Endothelial cell of umbilical vein (primary cell): ENCODE results near the gene KAT2B. TPM values are rescaled to one million over a fixed set of nuclear protein-coding genes. Genes with fewer than 3 reads are reported as not detected.

Experiments
- Bru-seq: library from RNA; stranded (reverse); fragments of 400-500 nt; gene quantifications from one replicate; lab custom pipeline; 2021; lab: Mats Ljungman, UMichigan
- BruChase-seq, 2 experiments: library from RNA; stranded (reverse); fragments of 400-500 nt; gene quantifications; one replicate each; lab custom pipeline; 2021; lab: Mats Ljungman, UMichigan
- BruUV-seq: library from RNA; stranded (reverse); fragments of 400-500 nt; replicated peaks from 2 replicates; lab custom pipeline; 2021; lab: Mats Ljungman, UMichigan
- CTCF ChIA-PET: fragments of 300-600, 350-600 bp; sonication (Branson Sonifier 250); formaldehyde crosslinking; loops from one replicate; lab custom pipeline; 2021; ENCODE audit warnings: antibody characterized with exemption, inconsistent platforms; lab: Charles Lee
- POLR2A ChIA-PET: fragments of 300-600, 350-600 bp; sonication (Branson Sonifier 250); formaldehyde crosslinking; loops from one replicate; lab custom pipeline; 2021; ENCODE audit warnings: antibody characterized with exemption, inconsistent platforms; lab: Charles Lee
- DNase-seq: peaks from one replicate; pipeline ENCODE4 v3.0.0-alpha.2; 2011; ENCODE audit warnings: low read depth, low spot score
- FAIRE-seq: peaks from 2 replicates; lab custom pipeline; 2011; peaks lifted over from hg19 to GRCh38; lab: Jason Lieb, UNC
- H2AFZ ChIP-seq: 2 replicates; pipeline ENCODE4 v1.6.0; 2012; ENCODE audit warnings: low read depth, low read length, control low read depth, inconsistent platforms
- H3K27ac ChIP-seq: 2 replicates; pipeline ENCODE4 v1.5.1; 2011; ENCODE audit warnings: low read depth, mild to moderate bottlenecking, control low read depth, low read length, moderate library complexity; ENCODE audit not compliant: insufficient read depth
- H3K27me3 ChIP-seq, 2 experiments: 2 replicates each; pipeline versions ENCODE4 v1.6.0 to v1.6.1; 2011; ENCODE audit warnings: low read length in 2 of 2, mixed read lengths in 1 of 2; ENCODE audit not compliant: control insufficient read depth in 2 of 2, insufficient read depth in 2 of 2
- H3K36me3 ChIP-seq, 2 experiments: 2 replicates in 1 of 2; 3 replicates in 1 of 2; pipeline ENCODE4 v1.5.1; 2011; ENCODE audit warnings: low read length in 2 of 2, mild to moderate bottlenecking in 1 of 2, moderate library complexity in 1 of 2; ENCODE audit not compliant: control insufficient read depth in 2 of 2, insufficient read depth in 2 of 2; ENCODE audit errors: extremely low read depth in 1 of 2
- H3K4me1 ChIP-seq: 3 replicates; pipeline ENCODE4 v1.5.1; 2011; ENCODE audit warnings: mild to moderate bottlenecking, low read length; ENCODE audit not compliant: control insufficient read depth, insufficient read depth; ENCODE audit errors: extremely low read depth
- H3K4me2 ChIP-seq: 2 replicates; pipeline ENCODE4 v1.6.1; 2011; ENCODE audit warnings: low read length, control low read depth, mixed read lengths; ENCODE audit not compliant: insufficient read depth
- H3K4me3 ChIP-seq, 3 experiments: fragments of 200-600 bp in 1 of 3; sonication (generic), shearing (Covaris generic) in 1 of 3; replicated peaks in 1 of 3; 2 replicates each; pipeline ENCODE4 v1.5.1; 2011 to 2016; ENCODE audit warnings: control low read depth in 3 of 3, low read length in 3 of 3, mild to moderate bottlenecking in 2 of 3, inconsistent platforms in 1 of 3, low read depth in 1 of 3, moderate library complexity in 1 of 3; ENCODE audit not compliant: insufficient read depth in 1 of 3
- H3K79me2 ChIP-seq: 2 replicates; pipeline ENCODE4 v1.6.0; 2012; ENCODE audit warnings: low read length, inconsistent platforms; ENCODE audit not compliant: control insufficient read depth, insufficient read depth
- H3K9ac ChIP-seq: replicated peaks from 2 replicates; pipeline ENCODE3; 2011; ENCODE audit warnings: low read length, control low read depth; ENCODE audit not compliant: insufficient read depth; ENCODE audit errors: extremely low read depth
- H3K9me1 ChIP-seq: replicated peaks from 3 replicates; pipeline ENCODE4 v1.6.0; 2011; ENCODE audit warnings: mild to moderate bottlenecking, low read length; ENCODE audit not compliant: control insufficient read depth, insufficient read depth; ENCODE audit errors: extremely low read depth
- H3K9me3 ChIP-seq: replicated peaks from 2 replicates; pipeline ENCODE4 v1.5.1; 2012; ENCODE audit warnings: low read length, inconsistent platforms; ENCODE audit not compliant: control insufficient read depth, insufficient read depth
- H4K20me1 ChIP-seq: replicated peaks from 2 replicates; pipeline ENCODE3; 2011; ENCODE audit warnings: mild to moderate bottlenecking, low read length; ENCODE audit not compliant: control insufficient read depth, insufficient read depth; ENCODE audit errors: extremely low read depth
- CTCF ChIP-seq, 2 donors: IDR thresholded peaks; 1 replicate in 1 of 2; 2 replicates in 1 of 2; pipeline ENCODE4 v1.5.1; 2011; ENCODE audit warnings: low read length in 2 of 2, mild to moderate bottlenecking in 2 of 2, moderate library complexity in 2 of 2, control low read depth in 1 of 2, inconsistent platforms in 1 of 2, low read depth in 1 of 2; ENCODE audit not compliant: insufficient read depth in 1 of 2; ENCODE audit errors: extremely low read depth in 1 of 2
- FOS ChIP-seq: IDR thresholded peaks from 2 replicates; pipeline ENCODE4 v1.6.1; 2011; ENCODE audit warnings: mild to moderate bottlenecking, low read length, moderate library complexity, borderline replicate concordance; ENCODE audit not compliant: insufficient read depth
- GATA2 ChIP-seq: IDR thresholded peaks from 2 replicates; pipeline ENCODE4 v1.7.0; 2011; ENCODE audit warnings: low read depth, mild to moderate bottlenecking, moderate library complexity, mixed read lengths, low read length; ENCODE audit not compliant: insufficient read length, insufficient read depth
- MYC ChIP-seq: IDR thresholded peaks from one replicate; pipeline ENCODE4 v1.6.1; 2011; ENCODE audit warnings: mild to moderate bottlenecking, low read depth, low read length
- POLR2A ChIP-seq: IDR thresholded peaks from 2 replicates; pipeline ENCODE4 v1.6.1; 2012; ENCODE audit warnings: low read depth, mild to moderate bottlenecking, control low read depth, low read length
- POLR2AphosphoS5 ChIP-seq: IDR thresholded peaks from 2 replicates; pipeline ENCODE4 v1.6.1; 2012; ENCODE audit warnings: low read depth, mild to moderate bottlenecking, control low read depth, low read length, moderate library complexity; ENCODE audit not compliant: insufficient read depth
- dilution Hi-C: fragments of 300-500 bp; cut with MboI; formaldehyde crosslinking; loops from one replicate; pipeline ENCODE4 v1.15.0; 2019; ENCODE audit warnings: low sequenced_read_pairs; ENCODE audit not compliant: extremely low pct_ligation_motif_present
- intact Hi-C: fragments of 100-400 bp; cut with micrococcal nuclease; formaldehyde crosslinking; loops from one replicate; pipeline ENCODE4 v1.10.0; 2022
- long read RNA-seq: library from polyadenylated mRNA; stranded (forward); transcript quantifications from one replicate; pipeline ENCODE4 v2.0.0, GENCODE V29; 2021
- polyA minus RNA-seq, 3 experiments: library from RNA; depleted of rRNA, polyadenylated mRNA; stranded (reverse); fragments of >200 nt; gene quantifications; 1 replicate in 1 of 3; 2 replicates in 2 of 3; pipeline ENCODE4 v1.2.3, GENCODE V29; 2011
- polyA plus RNA-seq, 4 experiments: library from polyadenylated mRNA; depleted of rRNA in 3 of 4; stranded (reverse) in 3 of 4; unstranded in 1 of 4; fragments of >200 nt; gene quantifications; 2 replicates each; pipeline versions ENCODE4 v1.2.1 to v1.2.3, GENCODE V29; 2011 to 2012; ENCODE audit warnings: missing spikeins in 1 of 4
- total RNA-seq: library from RNA; stranded (reverse); gene quantifications from 2 replicates; pipeline ENCODE4 v1.2.3, GENCODE V29; 2021

KAT2B gene
- total RNA-seq (9.7 and 11.0 TPM in 2 replicates), polyA plus RNA-seq (1.9 and 2.6 TPM in 2 replicates), polyA minus RNA-seq (2.7 and 9.6 TPM in 2 replicates), Bru-seq, nascent RNA (percentile 61 among the genes with signal in this experiment), BruChase-seq, experiment 1, labeled RNA remaining after a 6-hour chase (percentile 61 among the genes with signal in this experiment), BruChase-seq, experiment 2, labeled RNA remaining after a 2-hour chase (percentile 58 among the genes with signal in this experiment)
- 2.5 and 2.9 TPM in 2 replicates for polyA plus RNA-seq (2011; cell fraction: cytosol; rRNA removed)
- polyA plus RNA-seq (2011; cell fraction: nucleus; rRNA removed): 9.0 and 9.8 TPM in 2 replicates
- 4.0 and 4.2 TPM in 2 replicates for polyA plus RNA-seq (2012)
- 3.6 TPM for polyA minus RNA-seq (2011; cell fraction: cytosol; rRNA and poly(A)+ RNA removed)
- polyA minus RNA-seq (2011; cell fraction: nucleus; rRNA and poly(A)+ RNA removed): 11.3 and 11.6 TPM in 2 replicates
- long read RNA-seq, full-length matches to known transcripts: 3 of 8 reads
- long read RNA-seq, partial matches to known transcripts: 0 of 8 reads
- long read RNA-seq, other reads (novel, unspliced or antisense): 5 of 8 reads

- BruUV-seq: no TSS peak
- dilution Hi-C loops (no loop called here), intact Hi-C loops (loop anchor here (1.0 to 5.0 kb wide), 7 partner anchors 17 to 217 kb away; partner anchors contain the start of genes RAB5A and SGO1)
- peak within 1 kb of the TSS; percentile 55 to 95 (median 94) for H3K4me3 ChIP-seq
- FAIRE-seq: no peak
- TF ChIP-seq GATA2 (no peak), POLR2A (no peak), MYC (no peak), CTCF (IDR thresholded peaks at IDR 0.05; ENCODE audit: extremely low read depth in 1 of 2, insufficient read depth in 1 of 2, low read depth in 1 of 2, low read length in 2 of 2) (peak; percentile 35 to 77), POLR2AphosphoS5 (peak; percentile 36), FOS (no peak)
- ChIA-PET CTCF (interaction anchor here (0.6 to 1.8 kb wide), 6 partner anchors 12 to 154 kb away, joined by 3 to 11 read pairs (median 4); no protein-coding TSS in a partner anchor), POLR2A (interaction anchor here (0.5 kb wide), 1 partner anchor 217 kb away, joined by 3 read pairs; no protein-coding TSS in a partner anchor)
- no peaks in the 10 kb centered on the region for H3K9me3 ChIP-seq
- H3K9ac ChIP-seq: peak within 1 kb of the TSS; percentile 71
- no peaks in the 10 kb centered on the region for H3K79me2 ChIP-seq
- H3K27ac ChIP-seq: peak within 1 kb of the TSS; percentile 42
- peak; percentile 79 for DNase-seq
- H4K20me1 ChIP-seq: no peaks in the 10 kb centered on the region
- H3K27me3 ChIP-seq: no peaks in the 10 kb centered on the region
- no peaks in the 10 kb centered on the region for H3K36me3 ChIP-seq
- H3K4me2 ChIP-seq: peak within 1 kb of the TSS; percentile 100
- H2AFZ ChIP-seq: peak within 1 kb of the TSS; percentile 96
- peaks cover 16% of the 10 kb centered on the region for H3K4me1 ChIP-seq
- no peaks in the 10 kb centered on the region for H3K9me1 ChIP-seq
Measured at GRCh38 chr3:20039765-20040547, at the start of gene KAT2B. Gene KAT2B (plus strand): TSS chr3:20040446. CDS start chr3:20040478, 32 bp downstream.
